Gastroesophageal sphincter (tissue), 3 donors: ENCODE data around the gene DDX54.

Experiments
- POLR2A ChIP-seq, 2 donors: fragments of 450-650 bp; IDR thresholded peaks; one replicate each; pipeline ENCODE4 v1.6.1; 2017; ENCODE audit warnings: antibody characterized with exemption in 2 of 2, mild to moderate bottlenecking in 2 of 2, moderate library complexity in 1 of 2
- POLR2AphosphoS5 ChIP-seq: sonication (generic); formaldehyde crosslinking; IDR thresholded peaks from one replicate; pipeline ENCODE4 v1.6.1; 2017; ENCODE audit warnings: antibody characterized with exemption
- TF ChIP-seq, protein P1 (sequence below), 4 experiments: fragments of 200-600 bp in 2 of 4; fragments of 450-650 bp in 2 of 4; sonication (generic) in 1 of 4; IDR thresholded peaks; one replicate each; pipeline ENCODE4 v1.5.1; 2017 to 2019; ENCODE audit warnings: antibody characterized with exemption in 4 of 4, mild to moderate bottlenecking in 2 of 4, moderate library complexity in 2 of 4

GRCh38 chr12:113109360-113109759 is 75.9 kb downstream of the DDX54 start:
- TF ChIP-seq POLR2AphosphoS5 (no peak), POLR2A (IDR thresholded peaks at IDR 0.05) (no peak)
- TF ChIP-seq, protein P1, sequence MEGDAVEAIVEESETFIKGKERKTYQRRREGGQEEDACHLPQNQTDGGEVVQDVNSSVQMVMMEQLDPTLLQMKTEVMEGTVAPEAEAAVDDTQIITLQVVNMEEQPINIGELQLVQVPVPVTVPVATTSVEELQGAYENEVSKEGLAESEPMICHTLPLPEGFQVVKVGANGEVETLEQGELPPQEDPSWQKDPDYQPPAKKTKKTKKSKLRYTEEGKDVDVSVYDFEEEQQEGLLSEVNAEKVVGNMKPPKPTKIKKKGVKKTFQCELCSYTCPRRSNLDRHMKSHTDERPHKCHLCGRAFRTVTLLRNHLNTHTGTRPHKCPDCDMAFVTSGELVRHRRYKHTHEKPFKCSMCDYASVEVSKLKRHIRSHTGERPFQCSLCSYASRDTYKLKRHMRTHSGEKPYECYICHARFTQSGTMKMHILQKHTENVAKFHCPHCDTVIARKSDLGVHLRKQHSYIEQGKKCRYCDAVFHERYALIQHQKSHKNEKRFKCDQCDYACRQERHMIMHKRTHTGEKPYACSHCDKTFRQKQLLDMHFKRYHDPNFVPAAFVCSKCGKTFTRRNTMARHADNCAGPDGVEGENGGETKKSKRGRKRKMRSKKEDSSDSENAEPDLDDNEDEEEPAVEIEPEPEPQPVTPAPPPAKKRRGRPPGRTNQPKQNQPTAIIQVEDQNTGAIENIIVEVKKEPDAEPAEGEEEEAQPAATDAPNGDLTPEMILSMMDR (IDR thresholded peaks at IDR 0.05), result no peak
